ENCODE data around the gene HDGF.
"Not testable (repeated sequence)": the region's sequence is repeated elsewhere in the genome, so short reads cannot be mapped to it uniquely, and the experiment has no call there.

The HDGF gene

DNA sequence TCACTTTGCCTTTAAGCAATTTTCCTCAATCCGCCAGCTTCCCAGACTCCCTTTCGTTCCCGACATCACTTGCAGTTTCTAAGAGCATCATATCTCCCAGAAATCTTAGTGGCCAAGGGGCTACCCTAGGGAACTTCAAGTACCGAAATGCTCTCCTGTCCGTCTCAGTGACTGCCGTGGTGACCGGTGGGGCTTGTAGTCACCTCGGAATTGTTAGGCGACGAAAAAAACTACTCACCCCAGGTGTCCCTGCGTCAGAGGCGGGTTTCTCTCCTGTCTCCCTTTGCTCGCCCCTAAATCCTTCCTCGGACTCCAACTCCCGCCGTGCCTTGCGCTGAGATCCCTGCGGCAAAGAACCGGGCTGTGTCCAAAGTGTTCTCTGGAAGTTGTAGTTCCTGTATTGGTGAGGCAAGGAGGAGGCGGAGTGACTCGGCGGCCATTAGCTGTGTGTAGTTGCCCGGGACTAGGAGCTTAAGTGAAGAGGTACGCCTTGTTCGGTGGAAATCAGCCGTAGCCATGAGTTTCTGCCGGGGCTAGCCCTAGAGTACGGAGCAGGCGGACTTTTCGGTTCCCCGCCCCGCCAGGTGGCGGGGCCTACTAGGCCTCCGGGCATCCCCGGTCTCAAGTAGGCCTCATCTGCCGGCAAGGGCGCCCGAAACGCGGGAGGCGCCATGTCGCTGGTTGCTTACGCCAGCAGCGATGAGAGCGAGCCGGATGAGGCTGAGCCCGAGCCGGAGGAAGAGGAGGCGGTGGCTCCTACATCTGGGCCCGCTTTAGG, 15.8 kb upstream of the HDGF start, which contains the start of gene PRCC:
Gene PRCC (plus strand): TSS at position 435 of the 778 bp plus-strand sequence. CDS start 237 bp downstream, at position 672.
- peak; percentile 98 for DNase-seq (ENCODE audit: low read depth, low spot score)

DNA sequence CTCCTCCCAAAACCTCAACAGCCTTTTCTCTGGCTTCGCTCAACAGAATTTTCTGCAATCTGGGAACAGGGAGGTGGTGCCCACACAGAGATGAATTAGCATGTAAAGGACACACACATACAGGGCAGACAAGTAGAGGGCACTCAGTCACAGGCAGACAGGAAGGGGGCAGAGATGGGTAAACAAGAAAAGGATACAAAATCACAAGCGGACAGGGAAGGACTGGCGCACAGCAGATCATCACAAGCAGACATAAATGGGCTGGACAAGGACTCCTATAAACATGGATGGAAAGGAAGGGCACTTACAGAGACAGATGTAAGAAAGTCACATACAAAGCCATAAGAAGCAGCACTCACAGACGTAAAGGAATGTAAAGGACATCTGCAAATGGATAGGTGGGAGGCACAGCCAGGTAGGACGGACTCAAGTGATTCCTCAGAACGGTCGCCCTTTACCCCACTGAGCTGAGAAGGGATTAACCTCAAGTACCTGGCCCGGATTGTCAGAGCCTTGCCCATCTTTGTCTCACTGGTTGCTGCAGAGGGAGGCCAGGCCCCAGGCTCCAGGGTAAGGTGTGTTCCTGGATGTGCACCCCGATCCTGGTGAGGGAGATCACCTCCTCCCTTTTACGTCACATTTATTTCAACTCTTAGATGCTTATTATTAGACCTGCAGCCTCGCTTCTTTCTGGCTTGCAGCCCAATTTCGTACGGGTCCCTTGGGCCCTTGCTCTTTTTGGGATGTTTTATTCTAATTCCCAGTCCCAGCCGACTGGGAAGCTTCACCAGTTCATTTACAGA, 15.0 kb upstream of the HDGF start:
- no peak for DNase-seq (ENCODE audit: low read depth, low spot score)

DNA sequence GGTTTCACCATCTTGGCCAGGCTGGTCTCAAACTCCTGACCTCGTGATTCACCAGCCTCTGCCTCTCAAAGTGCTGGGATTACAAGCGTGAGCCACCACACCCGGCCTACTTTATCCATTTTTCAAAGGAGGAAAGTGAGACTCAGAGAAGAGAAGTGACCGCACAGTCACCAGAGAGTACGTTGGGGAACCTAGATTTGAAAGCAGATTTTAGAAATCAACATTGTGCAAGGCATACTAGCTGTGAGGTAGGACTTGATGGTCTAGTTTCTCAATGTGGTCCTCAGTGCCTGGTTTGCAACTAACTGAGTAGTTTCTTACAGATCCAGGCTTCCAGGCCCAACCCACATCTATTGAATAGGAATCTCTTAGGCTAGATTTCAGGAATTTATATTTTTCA, 14.2 kb upstream of the HDGF start:
- DNase-seq (ENCODE audit: low read depth, low spot score) = no peak

DNA sequence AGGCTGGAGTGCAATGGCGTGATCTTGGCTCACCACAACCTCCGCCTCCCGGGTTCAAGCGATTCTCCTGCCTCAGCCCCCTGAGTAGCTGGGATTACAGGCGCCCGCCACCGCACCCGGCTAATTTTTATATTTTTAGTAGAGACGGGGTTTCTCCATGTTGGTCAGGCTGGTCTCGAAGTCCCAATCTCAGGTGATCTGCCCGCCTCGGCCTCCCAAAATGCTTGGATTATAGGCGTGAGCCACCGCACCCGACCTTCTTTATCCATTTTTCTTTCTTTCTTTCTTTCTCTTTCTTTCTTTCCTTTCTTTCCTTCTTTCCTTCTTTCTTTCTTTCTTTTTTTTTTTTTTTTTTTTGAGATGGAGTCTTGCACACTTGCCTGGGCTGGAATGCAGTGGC, 13.7 kb upstream of the HDGF start:
- not testable (repeated sequence) for DNase-seq (ENCODE audit: low read depth, low spot score)

DNA sequence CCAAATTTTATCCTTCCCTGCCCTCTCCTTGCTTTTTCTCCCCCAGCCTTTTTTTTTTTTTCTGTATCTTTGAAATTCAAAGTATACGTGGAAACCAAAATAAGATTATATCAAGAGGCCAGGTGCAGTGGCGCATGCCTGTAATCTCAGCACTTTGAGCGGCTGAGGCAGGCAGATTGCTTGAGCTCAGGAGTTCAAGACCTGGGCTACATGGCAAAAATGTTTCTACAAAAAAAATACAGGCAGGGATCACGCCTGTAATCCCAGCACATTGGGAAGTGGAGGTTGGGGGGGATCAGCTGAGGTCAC, 9.3 kb upstream of the HDGF start:
- DNase-seq (ENCODE audit: low read depth, low spot score) = no peak

DNA sequence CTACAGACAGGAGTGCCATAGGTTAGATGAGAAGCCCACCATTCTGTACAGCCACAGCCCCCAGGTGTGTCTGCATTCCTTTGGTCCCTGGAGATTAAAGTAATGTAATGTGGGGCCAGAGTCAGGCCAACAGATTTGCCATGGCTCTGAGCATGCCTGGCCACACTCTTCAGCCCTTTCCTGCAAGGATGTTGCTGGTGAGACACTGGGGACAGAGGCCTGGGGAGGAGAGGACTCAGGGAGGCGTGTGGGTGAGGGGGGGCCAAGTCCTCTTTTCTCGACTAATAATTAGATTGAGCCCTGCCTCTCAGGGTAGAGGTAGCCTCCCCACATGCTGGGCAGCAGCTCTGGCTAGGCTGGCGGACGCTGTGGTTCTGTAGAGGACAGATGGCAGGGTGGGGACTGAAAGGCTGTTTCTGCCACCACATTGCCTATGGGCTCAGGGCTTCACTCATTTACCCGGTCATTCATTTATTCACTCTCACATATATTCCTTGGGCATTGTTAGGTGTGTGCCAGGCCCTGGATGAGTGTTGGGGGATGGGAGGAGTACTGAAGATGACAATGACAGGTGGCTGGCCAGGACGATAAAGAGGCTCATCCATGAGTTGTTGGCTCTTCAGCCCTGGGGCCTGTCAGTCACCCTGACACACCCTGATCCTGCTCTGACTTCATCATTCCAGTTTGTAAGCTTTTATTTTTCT, 8.8 kb upstream of the HDGF start:
- DNase-seq (ENCODE audit: low read depth, low spot score) = no peak

DNA sequence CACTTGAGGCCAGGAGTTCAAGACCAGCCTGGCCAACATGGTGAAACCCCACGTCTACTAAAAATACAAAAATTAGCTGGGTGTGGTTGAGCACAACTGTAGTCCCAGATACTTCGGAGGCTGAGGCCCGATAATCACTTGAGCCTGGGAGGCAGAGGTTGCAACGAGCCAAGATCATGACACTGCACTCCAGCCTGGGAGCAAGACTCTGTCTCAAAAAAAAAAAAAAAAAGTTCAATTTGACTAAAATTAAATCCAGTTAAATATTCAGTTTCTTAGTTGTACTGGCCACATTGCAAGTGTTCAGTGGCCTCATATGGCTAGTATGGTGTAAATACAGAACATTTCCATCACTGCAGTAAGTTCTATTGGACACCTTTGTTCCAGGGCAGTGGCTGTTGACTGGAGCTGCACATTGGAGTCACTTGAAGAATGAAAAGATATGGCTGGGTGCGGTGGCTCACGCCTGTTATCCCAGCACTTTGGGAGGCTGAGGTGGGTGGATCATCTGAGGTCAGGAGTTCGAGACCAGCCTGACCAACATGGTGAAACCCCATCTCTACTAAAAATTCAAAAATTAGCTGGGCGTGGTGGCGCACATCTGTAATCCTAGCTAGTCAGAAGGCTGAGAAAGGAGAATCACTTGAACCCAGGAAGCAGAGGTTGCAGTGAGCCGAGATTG, 6.2 kb upstream of the HDGF start:
- not testable (repeated sequence) for DNase-seq (ENCODE audit: low read depth, low spot score)

DNA sequence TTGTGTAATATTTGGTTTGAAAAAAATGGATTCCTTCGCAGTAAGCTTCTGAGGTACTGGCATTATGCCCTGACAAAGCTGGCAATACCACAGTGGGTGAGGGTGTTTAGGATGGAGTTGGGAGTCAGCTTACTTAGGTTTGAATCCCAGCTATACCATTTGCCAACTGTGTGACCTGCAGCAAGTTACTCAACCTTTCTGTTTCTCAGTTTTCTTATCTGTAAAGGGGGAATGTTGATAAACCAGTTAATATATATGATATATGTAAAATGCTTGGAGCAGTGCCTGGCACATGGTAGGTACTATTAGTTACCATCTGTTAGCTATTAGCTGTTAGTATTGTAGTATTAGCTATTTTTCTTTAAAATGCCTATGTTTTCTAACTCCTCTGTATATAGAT, 4.9 kb upstream of the HDGF start:
- DNase-seq (ENCODE audit: low read depth, low spot score) = no peak

DNA sequence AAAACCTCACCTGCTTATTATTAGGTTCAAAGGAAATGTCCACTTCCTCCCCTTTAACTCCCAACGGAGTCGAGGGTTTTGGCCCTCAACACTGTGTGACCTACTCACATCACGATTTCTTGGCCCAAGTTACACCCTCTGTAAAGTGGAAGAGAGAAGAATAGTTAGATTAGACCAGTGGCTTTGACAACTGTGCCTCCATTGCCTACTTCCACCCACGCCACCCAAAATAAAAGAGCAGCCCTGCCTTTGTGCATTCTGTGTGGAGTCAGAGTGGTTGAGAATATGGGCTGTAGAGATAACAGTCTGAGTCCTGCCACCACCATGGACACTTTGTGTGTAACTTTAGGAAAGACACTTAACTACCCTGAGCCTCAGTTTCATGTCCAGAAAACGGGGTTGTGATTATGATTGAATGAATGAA, 4.1 kb upstream of the HDGF start:
- DNase-seq (ENCODE audit: low read depth, low spot score) = no peak

DNA sequence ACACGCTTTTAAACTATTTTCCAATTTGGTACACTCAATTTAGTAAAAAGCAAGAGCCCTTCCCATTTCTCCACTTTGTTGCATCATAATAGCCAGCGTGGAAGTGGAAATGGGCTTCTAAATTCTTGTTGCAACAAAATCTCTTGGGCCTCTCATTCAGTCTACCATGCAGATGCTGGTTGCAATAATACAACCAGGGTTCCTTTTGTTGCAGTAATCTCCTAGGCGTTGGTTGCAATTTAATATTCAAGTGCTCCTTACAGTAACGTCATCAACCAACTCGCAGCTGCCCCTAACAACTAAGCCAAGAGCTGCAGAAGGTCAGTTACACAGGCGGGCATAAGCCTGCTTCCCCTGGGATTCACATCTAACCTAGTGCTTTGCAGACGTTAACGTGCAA, 2.7 kb upstream of the HDGF start:
- DNase-seq (ENCODE audit: low read depth, low spot score) = no peak

DNA sequence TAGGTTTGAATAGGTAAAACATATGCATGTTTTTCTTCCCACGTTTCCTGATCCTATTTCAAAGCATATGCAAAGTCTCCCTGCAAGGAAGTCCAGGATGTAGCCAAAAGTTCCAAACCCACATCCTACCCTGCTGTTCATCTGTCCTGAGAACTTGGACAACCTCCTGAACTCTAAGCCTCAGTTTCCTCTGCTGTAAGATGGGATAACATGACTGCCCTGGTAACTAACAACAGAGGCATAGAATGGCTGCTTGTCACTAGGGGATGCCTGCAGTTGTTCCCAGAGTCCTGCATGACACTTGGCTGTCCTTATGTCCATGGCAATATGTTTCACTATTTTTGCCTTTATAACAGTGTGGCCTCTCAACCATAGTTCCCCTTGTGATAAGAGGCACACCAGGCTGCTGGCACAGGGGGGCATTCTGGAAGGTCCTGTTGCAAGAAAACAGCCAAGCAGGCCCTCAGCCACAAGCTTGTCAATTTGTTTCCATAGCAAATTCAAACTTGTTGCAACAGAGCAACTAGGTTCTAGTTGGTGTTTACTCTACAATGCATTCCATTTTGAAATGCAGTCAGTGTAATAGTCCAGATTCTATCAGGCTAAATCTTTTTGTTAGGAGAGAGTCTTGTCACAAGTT, 1.5 kb upstream of the HDGF start:
- no peak for DNase-seq (ENCODE audit: low read depth, low spot score)

DNA sequence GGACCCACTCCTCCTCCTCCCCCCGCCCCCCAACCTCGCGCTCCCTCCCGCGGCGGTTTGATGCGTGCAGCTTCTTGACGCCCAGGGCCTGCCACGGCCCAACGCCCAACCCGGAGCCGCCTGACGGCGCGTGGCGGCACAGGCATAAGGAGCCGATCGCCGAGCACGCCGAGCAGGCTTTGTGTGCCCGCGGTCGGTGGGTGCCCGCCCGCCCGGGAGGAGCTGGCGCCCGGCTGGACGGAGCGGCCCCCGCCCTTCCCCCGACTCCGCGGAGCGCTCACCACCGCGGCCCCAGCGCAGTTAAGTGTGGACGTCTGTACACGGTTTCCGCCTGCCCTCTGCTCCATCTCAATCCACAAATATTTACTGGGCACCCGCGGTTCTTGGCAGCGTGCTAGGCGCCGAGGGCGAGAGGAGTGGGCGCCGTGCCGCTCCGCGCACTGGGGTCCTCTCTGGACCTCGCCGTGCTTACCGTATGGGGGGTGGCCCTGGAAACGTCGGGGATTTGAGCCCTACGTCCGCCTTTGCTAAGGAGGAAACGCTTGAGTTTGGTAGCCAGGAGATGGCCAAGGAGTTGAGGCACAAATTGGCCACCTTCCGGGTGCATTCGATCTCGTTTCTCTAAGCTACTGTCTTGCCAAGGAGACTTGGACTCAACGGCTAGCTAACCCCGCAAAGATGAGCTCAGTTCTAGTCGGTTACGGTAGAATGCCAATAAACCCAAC, 444 bp upstream of the HDGF start:
- DNase-seq (ENCODE audit: low read depth, low spot score) = peak; percentile 97

DNA sequence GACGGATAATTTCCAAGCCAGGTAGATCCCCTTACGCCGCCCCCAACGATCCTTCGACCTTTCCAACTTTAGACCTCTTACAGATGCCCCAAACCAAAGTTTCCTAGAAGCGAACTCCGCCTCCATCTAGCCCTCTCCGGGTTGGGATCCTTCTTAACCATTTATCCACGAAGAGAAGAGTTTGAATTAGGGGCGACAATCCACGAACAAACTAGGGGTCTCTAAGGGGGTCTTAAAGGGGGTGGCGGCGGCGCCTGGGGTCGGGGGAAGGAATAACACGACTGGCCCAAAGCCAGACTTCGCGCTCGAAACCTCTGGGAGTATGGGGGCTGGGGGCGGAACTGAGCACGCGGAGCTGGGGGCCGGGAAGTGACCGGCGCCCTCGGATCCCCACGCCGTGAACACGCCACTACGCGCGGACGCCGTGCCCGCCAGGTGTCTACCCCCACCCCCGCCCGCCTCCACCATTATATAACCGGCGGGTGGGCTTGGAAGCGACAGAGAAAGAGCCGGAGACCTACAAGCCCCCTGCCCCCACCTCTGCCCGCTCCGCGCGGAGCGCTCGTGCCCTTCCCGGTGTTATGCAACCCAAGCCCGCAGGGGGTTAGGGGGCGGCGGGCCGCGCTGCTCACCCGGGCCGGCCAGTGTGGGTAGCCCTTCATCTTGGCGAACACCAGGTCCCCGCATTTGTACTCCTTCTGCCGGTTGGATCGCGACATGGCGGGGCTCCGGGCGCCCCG, 594 bp downstream of the HDGF start:
- DNase-seq (ENCODE audit: low read depth, low spot score) = no peak

DNA sequence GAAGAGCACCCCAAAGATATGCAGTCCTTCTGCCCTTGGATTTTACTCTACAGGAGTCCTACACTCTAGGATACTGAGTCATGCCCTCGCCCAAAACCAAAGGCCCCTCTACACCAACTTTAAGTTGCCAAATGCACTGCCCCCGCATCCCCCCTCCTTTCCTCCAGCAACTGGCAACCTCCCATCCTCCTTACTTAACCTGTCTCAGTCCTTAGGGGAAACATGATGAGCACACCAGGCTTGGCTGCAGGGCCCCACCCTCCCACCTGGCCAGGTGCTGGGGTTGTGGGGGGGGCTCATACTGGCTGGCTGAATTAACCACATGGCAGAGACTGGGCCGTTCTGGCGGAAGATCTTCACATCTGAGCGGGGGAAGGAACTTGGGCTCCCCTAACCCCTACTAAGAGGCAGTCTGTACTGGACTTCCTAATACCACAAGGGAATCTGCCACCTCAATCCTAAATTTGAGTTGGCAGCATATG, 1.2 kb downstream of the HDGF start:
- no peak for DNase-seq (ENCODE audit: low read depth, low spot score)

DNA sequence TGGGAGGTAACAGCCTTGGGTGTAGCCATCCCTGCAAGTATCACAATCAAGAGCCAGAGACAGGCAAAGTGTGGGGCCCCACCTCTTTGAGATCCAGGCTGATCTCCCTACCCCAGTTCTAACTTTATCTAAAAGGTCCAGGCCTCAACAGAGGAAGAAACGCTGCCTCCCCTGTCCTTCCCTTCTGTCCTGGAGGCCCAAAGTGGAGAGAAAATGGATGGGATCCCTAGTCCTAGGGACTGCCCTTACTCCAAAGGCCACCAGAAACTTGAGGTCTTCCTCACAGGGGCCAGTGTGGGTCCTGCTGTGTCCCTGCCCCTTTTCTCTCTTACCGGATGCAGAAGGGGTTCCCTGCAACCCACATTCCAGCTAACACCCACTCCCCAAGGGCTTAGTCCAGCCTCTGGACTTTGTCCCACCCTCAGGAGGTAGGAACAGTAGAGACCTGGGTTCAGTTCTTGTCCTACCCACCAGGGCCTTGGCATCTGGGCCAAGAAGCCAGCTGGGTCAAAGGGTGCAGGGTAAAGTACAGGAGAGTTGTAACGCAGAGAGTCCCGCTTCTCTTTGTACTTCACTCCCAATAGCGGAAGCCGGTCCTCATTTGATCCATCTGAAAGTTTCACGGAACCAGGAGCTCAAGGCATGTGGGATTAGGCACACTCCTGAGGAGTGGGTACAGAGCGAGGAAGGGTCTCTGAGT, 1.9 kb downstream of the HDGF start:
- DNase-seq (ENCODE audit: low read depth, low spot score) = no peak

DNA sequence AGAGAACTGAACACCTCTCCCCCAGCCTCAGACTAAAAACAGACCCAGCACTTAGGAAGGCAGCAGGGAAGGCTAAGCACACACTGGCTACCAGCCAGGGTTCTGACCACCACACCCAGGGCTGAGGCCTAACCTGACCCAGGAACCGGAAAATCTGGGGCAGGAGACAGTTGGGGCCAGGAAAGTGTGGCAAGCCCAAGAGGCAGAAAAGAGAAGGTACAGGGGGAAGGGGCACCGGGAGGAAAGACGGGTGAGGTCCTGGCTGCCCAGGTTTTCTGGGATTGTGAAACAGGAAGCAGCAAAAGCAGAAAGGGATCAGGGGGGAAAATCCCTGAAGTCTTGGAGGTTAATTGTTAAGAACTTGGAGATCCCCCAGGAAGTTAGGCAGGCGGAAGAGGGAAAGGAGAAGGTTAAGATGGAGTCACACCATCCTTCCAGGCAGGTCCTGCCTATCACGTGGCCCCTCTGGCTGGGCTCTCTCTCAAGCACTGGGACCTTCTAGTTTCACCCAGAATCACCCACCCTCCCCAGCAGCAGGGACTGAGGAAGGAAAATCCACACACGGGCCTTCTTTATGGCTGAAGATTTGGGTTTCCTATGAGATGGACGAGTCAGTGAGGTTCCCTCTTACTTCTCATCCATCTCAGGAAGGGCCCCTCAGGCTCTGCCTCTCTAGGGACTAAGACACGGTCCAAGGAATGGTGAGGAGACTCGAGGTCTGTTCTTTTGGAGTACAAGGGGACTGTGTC, 2.6 kb downstream of the HDGF start:
- DNase-seq (ENCODE audit: low read depth, low spot score) = no peak

DNA sequence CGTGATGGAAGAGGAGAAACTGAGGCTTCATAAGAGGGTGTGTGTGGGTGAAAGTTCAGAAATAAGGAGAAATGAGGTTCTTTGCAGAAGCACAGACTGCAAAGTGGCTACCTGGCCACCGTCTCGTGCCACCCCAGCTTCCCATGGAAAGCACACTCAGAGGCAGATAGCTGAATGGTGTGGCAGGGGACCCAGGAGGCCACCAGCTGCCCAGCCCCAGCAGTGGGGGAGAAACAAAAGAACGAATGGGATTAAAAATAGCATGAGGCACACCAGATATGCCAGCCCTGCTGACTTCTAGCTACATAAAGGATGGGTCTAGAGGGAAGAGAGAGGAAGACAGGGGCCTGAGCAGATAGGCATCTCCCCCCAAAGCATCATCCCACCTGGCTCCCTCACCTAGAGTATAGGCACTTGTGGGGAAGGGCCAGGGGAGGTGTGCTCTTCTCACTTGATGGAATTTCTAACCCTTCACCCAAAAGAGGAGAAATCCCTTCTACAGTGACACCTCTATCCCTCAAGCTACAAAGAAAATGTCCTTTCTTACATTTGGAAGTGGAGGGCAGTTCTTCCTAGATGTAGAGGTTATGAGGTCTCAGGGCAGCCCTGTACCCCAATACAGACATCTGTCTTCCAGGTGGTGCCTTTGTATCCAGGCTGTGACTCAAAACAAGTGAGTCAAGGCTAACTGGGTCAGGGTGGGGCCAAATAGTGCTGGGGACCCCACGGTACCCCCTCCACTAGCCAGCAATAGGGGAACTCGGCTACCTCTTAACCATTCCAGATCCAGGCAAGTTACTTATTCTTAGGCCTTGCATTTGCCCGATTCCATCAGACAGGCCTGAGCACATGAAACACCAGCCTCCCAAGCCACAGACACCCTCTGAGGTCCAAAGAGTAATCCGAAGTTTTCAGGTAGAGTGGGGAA, 3.5 kb downstream of the HDGF start:
- no peak for DNase-seq (ENCODE audit: low read depth, low spot score)

Data from activated CD4-positive, CD25-positive, alpha-beta regulatory T cell treated with anti-CD3 and anti-CD28 coated beads, Interleukin-2, amount 50 U/mL, for 16 hours (primary cell).